WTC11 (cell line): ENCODE results near the gene NAV3. TPM values are rescaled to one million over a fixed set of nuclear protein-coding genes. Genes with fewer than 3 reads are reported as not detected.

ENCODE experiments used
- ATAC-seq: fragments of 200-7000 bp; cut with Tn5 transposase; 2 replicates; pipeline ENCODE4 v1.10.0; 2021; ENCODE audit warnings: mild to moderate bottlenecking, moderate library complexity
- CTCF ChIA-PET: fragments of 300-600 bp; sonication (Branson Sonifier 250); formaldehyde crosslinking; loops from one replicate; lab custom pipeline; 2021; ENCODE audit warnings: antibody characterized with exemption; lab: Charles Lee
- POLR2A ChIA-PET: fragments of 350-600 bp; sonication (Branson Sonifier 250); formaldehyde crosslinking; loops from one replicate; lab custom pipeline; 2021; ENCODE audit warnings: antibody characterized with exemption; lab: Charles Lee
- DNase-seq: peaks from one replicate; pipeline ENCODE4 v3.0.0; 2021; ENCODE audit warnings: low spot score
- H3K27ac Mint-ChIP-seq: 2 replicates; pipeline ENCODE4 v1.8.0; 2021; ENCODE audit warnings: mixed read lengths
- H3K27me3 Mint-ChIP-seq: 2 replicates; pipeline ENCODE4 v1.8.0; 2021; ENCODE audit warnings: low read depth, mild to moderate bottlenecking, moderate library complexity, mixed read lengths
- H3K36me3 Mint-ChIP-seq: 2 replicates; pipeline ENCODE4 v1.8.0; 2021; ENCODE audit warnings: mixed read lengths
- H3K4me1 Mint-ChIP-seq: 2 replicates; pipeline ENCODE4 v1.8.0; 2022; ENCODE audit warnings: mixed read lengths
- H3K4me3 Mint-ChIP-seq: 2 replicates; pipeline ENCODE4 v1.8.0; 2021; ENCODE audit warnings: mild to moderate bottlenecking, moderate library complexity, mixed read lengths
- H3K9me3 Mint-ChIP-seq: 2 replicates; pipeline ENCODE4 v1.8.0; 2021; ENCODE audit warnings: mixed read lengths
- ATF2 ChIP-seq: sonication (generic); formaldehyde crosslinking; IDR thresholded peaks from 2 replicates; pipeline ENCODE4 v1.8.1; 2022; ENCODE audit warnings: low read depth, missing genetic modification reagents, borderline replicate concordance
- ATF3 ChIP-seq: sonication (generic); formaldehyde crosslinking; conservative IDR thresholded peaks from 2 replicates; pipeline ENCODE4 v1.8.1; 2022; ENCODE audit warnings: mild to moderate bottlenecking, missing genetic modification reagents
- CREB1 ChIP-seq: sonication (generic); formaldehyde crosslinking; IDR thresholded peaks from 2 replicates; pipeline ENCODE4 v1.8.0; 2023; ENCODE audit warnings: mild to moderate bottlenecking, missing genetic modification reagents
- CREM ChIP-seq: sonication (generic); formaldehyde crosslinking; IDR thresholded peaks from 2 replicates; pipeline ENCODE4 v1.8.1; 2022; ENCODE audit warnings: mild to moderate bottlenecking, missing genetic modification reagents, moderate library complexity
- E2F5 ChIP-seq: sonication (generic); formaldehyde crosslinking; IDR thresholded peaks from 2 replicates; pipeline ENCODE4 v1.8.1; 2022; ENCODE audit warnings: mild to moderate bottlenecking, moderate library complexity, missing genetic modification reagents
- ELF4 ChIP-seq: sonication (generic); formaldehyde crosslinking; IDR thresholded peaks from 2 replicates; pipeline ENCODE4 v1.8.1; 2022; ENCODE audit warnings: low read depth, mild to moderate bottlenecking, moderate library complexity, missing genetic modification reagents
- GABPB1 ChIP-seq: sonication (generic); formaldehyde crosslinking; IDR thresholded peaks from 2 replicates; pipeline ENCODE4 v1.8.1; 2023; ENCODE audit warnings: mild to moderate bottlenecking, missing genetic modification reagents
- GRHL2 ChIP-seq: fragments of 250-450 bp; sonication (Bioruptor Pico); IDR thresholded peaks from 2 replicates; pipeline ENCODE4 v1.8.0; 2022; ENCODE audit warnings: mild to moderate bottlenecking, moderate library complexity; ENCODE audit not compliant: insufficient replicate concordance, severe bottlenecking
- MLX ChIP-seq: sonication (generic); formaldehyde crosslinking; IDR thresholded peaks from 2 replicates; pipeline ENCODE4 v1.8.1; 2023; ENCODE audit warnings: mild to moderate bottlenecking, missing genetic modification reagents, moderate library complexity
- PRRX2 ChIP-seq: fragments of 250-450 bp; sonication (Bioruptor Pico); IDR thresholded peaks from 2 replicates; pipeline ENCODE4 v1.8.0; 2021; ENCODE audit warnings: mild to moderate bottlenecking
- RELA ChIP-seq: sonication (generic); formaldehyde crosslinking; IDR thresholded peaks from 2 replicates; pipeline ENCODE4 v1.8.1; 2022; ENCODE audit warnings: missing genetic modification reagents, mild to moderate bottlenecking, borderline replicate concordance
- USF2 ChIP-seq: sonication (generic); formaldehyde crosslinking; IDR thresholded peaks from 2 replicates; pipeline ENCODE4 v1.8.1; 2023; ENCODE audit warnings: mild to moderate bottlenecking, missing genetic modification reagents, moderate library complexity
- ZNF121 ChIP-seq: sonication (generic); formaldehyde crosslinking; IDR thresholded peaks from 2 replicates; pipeline ENCODE4 v1.8.0; 2023; ENCODE audit warnings: missing genetic modification reagents
- ZNF423 ChIP-seq: fragments of 250-450 bp; sonication (Bioruptor Pico); IDR thresholded peaks from 2 replicates; pipeline ENCODE4 v2.1.2; 2022; ENCODE audit warnings: mild to moderate bottlenecking, moderate library complexity
- total RNA-seq: library from RNA; stranded (reverse); gene quantifications from 3 replicates; pipeline ENCODE4 v1.2.3, GENCODE V29; 2021
- TF ChIP-seq, protein P1 (sequence below): sonication (generic); formaldehyde crosslinking; IDR thresholded peaks from 2 replicates; pipeline ENCODE4 v1.8.0; 2022; ENCODE audit warnings: missing genetic modification reagents
- TF ChIP-seq, protein P2 (sequence below): sonication (generic); formaldehyde crosslinking; IDR thresholded peaks from 2 replicates; pipeline ENCODE4 v1.8.1; 2023; ENCODE audit warnings: mild to moderate bottlenecking, missing genetic modification reagents, borderline replicate concordance

NAV3 gene
- total RNA-seq, 1 experiment from 2014 or later = 3.3 TPM

- TF ChIP-seq E2F5 (CRISPR knock-in tag) (no peak), GRHL2 (CRISPR knock-in tag) (no peak), ATF3 (CRISPR knock-in tag) (no peak), PRRX2 (CRISPR knock-in tag) (no peak), CREM (CRISPR knock-in tag) (no peak), ATF2 (CRISPR knock-in tag) (no peak), GABPB1 (CRISPR knock-in tag) (no peak), ZNF423 (CRISPR knock-in tag) (no peak), MLX (no peak), USF2 (CRISPR knock-in tag) (no peak), CREB1 (CRISPR knock-in tag) (no peak), RELA (CRISPR knock-in tag) (no peak)
- TF ChIP-seq, protein P1, sequence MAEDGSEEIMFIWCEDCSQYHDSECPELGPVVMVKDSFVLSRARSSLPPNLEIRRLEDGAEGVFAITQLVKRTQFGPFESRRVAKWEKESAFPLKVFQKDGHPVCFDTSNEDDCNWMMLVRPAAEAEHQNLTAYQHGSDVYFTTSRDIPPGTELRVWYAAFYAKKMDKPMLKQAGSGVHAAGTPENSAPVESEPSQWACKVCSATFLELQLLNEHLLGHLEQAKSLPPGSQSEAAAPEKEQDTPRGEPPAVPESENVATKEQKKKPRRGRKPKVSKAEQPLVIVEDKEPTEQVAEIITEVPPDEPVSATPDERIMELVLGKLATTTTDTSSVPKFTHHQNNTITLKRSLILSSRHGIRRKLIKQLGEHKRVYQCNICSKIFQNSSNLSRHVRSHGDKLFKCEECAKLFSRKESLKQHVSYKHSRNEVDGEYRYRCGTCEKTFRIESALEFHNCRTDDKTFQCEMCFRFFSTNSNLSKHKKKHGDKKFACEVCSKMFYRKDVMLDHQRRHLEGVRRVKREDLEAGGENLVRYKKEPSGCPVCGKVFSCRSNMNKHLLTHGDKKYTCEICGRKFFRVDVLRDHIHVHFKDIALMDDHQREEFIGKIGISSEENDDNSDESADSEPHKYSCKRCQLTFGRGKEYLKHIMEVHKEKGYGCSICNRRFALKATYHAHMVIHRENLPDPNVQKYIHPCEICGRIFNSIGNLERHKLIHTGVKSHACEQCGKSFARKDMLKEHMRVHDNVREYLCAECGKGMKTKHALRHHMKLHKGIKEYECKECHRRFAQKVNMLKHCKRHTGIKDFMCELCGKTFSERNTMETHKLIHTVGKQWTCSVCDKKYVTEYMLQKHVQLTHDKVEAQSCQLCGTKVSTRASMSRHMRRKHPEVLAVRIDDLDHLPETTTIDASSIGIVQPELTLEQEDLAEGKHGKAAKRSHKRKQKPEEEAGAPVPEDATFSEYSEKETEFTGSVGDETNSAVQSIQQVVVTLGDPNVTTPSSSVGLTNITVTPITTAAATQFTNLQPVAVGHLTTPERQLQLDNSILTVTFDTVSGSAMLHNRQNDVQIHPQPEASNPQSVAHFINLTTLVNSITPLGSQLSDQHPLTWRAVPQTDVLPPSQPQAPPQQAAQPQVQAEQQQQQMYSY (CRISPR knock-in tag) = no peak
Observed at GRCh38 chr12:78038986-78039385, 208.3 kb downstream of the NAV3 start (continued).

DNA sequence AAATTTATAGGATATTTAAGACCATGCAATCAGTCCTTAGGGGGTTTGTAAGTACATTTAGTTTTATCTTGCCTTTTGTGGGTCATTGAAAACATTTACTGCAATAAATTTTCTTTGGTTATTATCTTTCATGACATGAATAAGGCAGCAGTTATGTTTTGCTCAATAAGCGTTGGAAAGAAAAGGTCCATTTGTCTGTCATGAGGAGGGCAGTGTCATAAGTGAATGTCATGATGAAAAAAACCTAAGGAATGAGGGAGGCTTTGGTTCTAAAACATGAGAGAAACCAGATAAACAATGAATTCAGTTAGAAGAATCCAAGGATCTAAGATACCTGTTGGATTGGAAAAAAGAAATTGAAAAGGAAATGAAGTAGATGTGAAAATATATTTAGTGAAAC lies 209.4 kb downstream of the NAV3 start:
- DNase-seq = no peak
- no peak overlapping the region for H3K27ac Mint-ChIP-seq
- ChIA-PET CTCF (no interaction called here), POLR2A (no interaction called here)
- TF ChIP-seq ELF4 = no peak
- TF ChIP-seq ZNF121 (CRISPR knock-in tag) = no peak
- TF ChIP-seq, protein P2, sequence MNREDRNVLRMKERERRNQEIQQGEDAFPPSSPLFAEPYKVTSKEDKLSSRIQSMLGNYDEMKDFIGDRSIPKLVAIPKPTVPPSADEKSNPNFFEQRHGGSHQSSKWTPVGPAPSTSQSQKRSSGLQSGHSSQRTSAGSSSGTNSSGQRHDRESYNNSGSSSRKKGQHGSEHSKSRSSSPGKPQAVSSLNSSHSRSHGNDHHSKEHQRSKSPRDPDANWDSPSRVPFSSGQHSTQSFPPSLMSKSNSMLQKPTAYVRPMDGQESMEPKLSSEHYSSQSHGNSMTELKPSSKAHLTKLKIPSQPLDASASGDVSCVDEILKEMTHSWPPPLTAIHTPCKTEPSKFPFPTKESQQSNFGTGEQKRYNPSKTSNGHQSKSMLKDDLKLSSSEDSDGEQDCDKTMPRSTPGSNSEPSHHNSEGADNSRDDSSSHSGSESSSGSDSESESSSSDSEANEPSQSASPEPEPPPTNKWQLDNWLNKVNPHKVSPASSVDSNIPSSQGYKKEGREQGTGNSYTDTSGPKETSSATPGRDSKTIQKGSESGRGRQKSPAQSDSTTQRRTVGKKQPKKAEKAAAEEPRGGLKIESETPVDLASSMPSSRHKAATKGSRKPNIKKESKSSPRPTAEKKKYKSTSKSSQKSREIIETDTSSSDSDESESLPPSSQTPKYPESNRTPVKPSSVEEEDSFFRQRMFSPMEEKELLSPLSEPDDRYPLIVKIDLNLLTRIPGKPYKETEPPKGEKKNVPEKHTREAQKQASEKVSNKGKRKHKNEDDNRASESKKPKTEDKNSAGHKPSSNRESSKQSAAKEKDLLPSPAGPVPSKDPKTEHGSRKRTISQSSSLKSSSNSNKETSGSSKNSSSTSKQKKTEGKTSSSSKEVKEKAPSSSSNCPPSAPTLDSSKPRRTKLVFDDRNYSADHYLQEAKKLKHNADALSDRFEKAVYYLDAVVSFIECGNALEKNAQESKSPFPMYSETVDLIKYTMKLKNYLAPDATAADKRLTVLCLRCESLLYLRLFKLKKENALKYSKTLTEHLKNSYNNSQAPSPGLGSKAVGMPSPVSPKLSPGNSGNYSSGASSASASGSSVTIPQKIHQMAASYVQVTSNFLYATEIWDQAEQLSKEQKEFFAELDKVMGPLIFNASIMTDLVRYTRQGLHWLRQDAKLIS (CRISPR knock-in tag) = no peak
- H3K4me3 Mint-ChIP-seq = no peak overlapping the region
- no peaks in the 10 kb centered on the region for H3K4me1 Mint-ChIP-seq
- H3K36me3 Mint-ChIP-seq = peaks cover 9% of the 10 kb centered on the region; the same call in 1 of the 2 replicates
- ATAC-seq = no peak
- H3K9me3 Mint-ChIP-seq = peaks cover 22% of the 10 kb centered on the region
- no peaks in the 10 kb centered on the region for H3K27me3 Mint-ChIP-seq
